Thyroid gland (tissue), 4 donors: ENCODE measurements around the gene MS4A5. TPM values are rescaled to one million over a fixed set of nuclear protein-coding genes. Genes with fewer than 3 reads are reported as not detected.

Source experiments
- DNase-seq, 2 donors: peaks; one replicate each; pipeline ENCODE4 v3.0.0-alpha.2; 2019
- H3K27ac ChIP-seq, 3 donors: fragments of 200-600 bp; sonication (generic); 1 replicate in 2 of 3; 2 replicates in 1 of 3; pipeline ENCODE4 v1.5.1; 2016 to 2019; ENCODE audit warnings: mild to moderate bottlenecking in 1 of 3, moderate library complexity in 1 of 3
- H3K27me3 ChIP-seq: fragments of 200-600 bp; sonication (generic); one replicate; pipeline ENCODE4 v1.5.1; 2019
- H3K36me3 ChIP-seq, 2 donors: fragments of 200-600 bp; sonication (generic); one replicate each; pipeline ENCODE4 v1.5.1; 2016 to 2019
- H3K4me1 ChIP-seq, 2 donors: fragments of 200-600 bp; sonication (generic); one replicate each; pipeline ENCODE4 v1.5.1; 2017 to 2019
- H3K4me3 ChIP-seq, 3 donors: fragments of 200-600 bp; sonication (generic); replicated peaks in 1 of 3; 1 replicate in 2 of 3; 2 replicates in 1 of 3; pipeline ENCODE4 v1.5.1; 2016; ENCODE audit warnings: mild to moderate bottlenecking in 1 of 3
- H3K9me3 ChIP-seq: fragments of 200-600 bp; sonication (generic); one replicate; pipeline ENCODE4 v1.5.1; 2017
- POLR2A ChIP-seq, 2 donors: fragments of 450-650 bp; IDR thresholded peaks; one replicate each; pipeline ENCODE4 v1.6.1; 2017; ENCODE audit warnings: antibody characterized with exemption in 2 of 2, mild to moderate bottlenecking in 2 of 2, moderate library complexity in 1 of 2
- WGBS, 2 donors: methylation state at CpG; one replicate each; pipeline ENCODE4 v1.1.5; 2017; 5-methylcytosine and 5-hydroxymethylcytosine counted together
- intact Hi-C: fragments of 100-400 bp; cut with DNase I; formaldehyde crosslinking; loops from one replicate; pipeline ENCODE4 v1.15.1; 2023
- total RNA-seq, 4 donors: library from RNA; depleted of rRNA; stranded (reverse); fragments of >200 nt; gene quantifications; one replicate each; pipeline ENCODE4 v1.2.3, GENCODE V29; 2016
- TF ChIP-seq, protein P1 (sequence below), 6 experiments: fragments of 200-600 bp in 3 of 6; fragments of 450-650 bp in 3 of 6; sonication (generic) in 3 of 6; IDR thresholded peaks; one replicate each; pipeline ENCODE4 v1.5.1; 2016 to 2019; ENCODE audit warnings: antibody characterized with exemption in 6 of 6, mild to moderate bottlenecking in 2 of 6, inconsistent platforms in 1 of 6, moderate library complexity in 1 of 6

Gene MS4A5
- total RNA-seq, 4 donors from 2014 or later, result not detected

DNA sequence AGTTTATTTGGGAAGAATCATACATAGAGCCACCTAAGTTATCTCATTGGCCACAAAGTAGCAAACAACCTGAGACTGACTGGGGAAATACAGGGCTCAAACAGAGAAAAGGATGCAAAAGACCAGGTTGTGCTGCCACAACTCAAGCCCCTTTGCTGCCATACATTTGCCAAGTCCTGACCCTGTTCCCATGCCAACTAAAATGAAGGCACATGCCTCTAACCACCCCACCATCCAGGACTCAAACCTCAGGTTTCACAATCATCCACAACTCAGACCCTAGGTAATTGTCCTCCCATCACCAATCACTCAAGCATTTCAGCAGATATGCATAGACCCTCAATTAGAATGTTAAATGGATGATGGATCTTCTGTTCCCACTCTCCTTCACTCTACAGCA, 24.8 kb downstream of the MS4A5 start:
- TF ChIP-seq, protein P1, sequence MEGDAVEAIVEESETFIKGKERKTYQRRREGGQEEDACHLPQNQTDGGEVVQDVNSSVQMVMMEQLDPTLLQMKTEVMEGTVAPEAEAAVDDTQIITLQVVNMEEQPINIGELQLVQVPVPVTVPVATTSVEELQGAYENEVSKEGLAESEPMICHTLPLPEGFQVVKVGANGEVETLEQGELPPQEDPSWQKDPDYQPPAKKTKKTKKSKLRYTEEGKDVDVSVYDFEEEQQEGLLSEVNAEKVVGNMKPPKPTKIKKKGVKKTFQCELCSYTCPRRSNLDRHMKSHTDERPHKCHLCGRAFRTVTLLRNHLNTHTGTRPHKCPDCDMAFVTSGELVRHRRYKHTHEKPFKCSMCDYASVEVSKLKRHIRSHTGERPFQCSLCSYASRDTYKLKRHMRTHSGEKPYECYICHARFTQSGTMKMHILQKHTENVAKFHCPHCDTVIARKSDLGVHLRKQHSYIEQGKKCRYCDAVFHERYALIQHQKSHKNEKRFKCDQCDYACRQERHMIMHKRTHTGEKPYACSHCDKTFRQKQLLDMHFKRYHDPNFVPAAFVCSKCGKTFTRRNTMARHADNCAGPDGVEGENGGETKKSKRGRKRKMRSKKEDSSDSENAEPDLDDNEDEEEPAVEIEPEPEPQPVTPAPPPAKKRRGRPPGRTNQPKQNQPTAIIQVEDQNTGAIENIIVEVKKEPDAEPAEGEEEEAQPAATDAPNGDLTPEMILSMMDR (IDR thresholded peaks at IDR 0.05), result no peak
- TF ChIP-seq POLR2A (IDR thresholded peaks at IDR 0.05), result no peak
- H3K9me3 ChIP-seq, result no peaks in the 10 kb centered on the region
- H3K4me3 ChIP-seq, result no peak overlapping the region
- no peak overlapping the region for H3K27ac ChIP-seq
- H3K27me3 ChIP-seq, result no peaks in the 10 kb centered on the region
- no peak for DNase-seq
- no peaks in the 10 kb centered on the region for H3K4me1 ChIP-seq
- H3K36me3 ChIP-seq, result no peaks in the 10 kb centered on the region
- intact Hi-C loops, result no loop called here

DNA sequence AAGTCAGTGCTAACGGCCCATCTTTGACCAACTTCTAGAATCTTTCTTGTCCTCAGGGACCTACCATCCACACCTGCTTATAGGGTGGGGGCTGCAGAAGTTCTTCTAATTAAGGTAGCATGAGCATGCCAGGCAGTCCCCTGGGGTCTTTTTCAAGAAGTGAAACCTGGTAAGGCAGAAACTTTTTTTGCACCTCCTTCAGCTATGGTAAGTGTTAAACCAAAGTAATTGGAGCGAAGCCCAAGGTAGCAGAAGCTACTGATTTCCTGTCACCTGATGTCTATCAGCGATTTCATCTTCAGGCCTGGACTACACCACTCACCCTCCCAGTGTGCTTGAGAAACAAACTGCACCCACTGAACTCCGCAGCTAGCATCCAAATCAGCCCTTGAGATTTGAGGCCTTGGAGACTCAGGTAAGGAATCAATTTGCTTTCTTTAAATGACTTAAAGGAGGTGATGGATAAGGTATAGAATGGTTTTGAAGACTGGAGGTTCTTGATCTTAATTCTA, 26.2 kb downstream of the MS4A5 start, which contains the start of gene MS4A1:
MS4A1 (plus strand) TSS at position 317 of the 512 bp plus-strand sequence. CDS start 6,528 bp downstream, outside the sequence.
- intact Hi-C loops, result no loop called here
- WGBS, 2 donors, result 65 to 68% methylated on average over 3 to 4 of the region's 4 CpGs
- H3K4me3 ChIP-seq, result no peak within 1 kb of the TSS
- H3K9me3 ChIP-seq, result no peaks in the 10 kb centered on the region
- no peaks in the 10 kb centered on the region for H3K4me1 ChIP-seq
- no peaks in the 10 kb centered on the region for H3K36me3 ChIP-seq
- no peak within 1 kb of the TSS for H3K27ac ChIP-seq
- H3K27me3 ChIP-seq, result no peaks in the 10 kb centered on the region
- DNase-seq, result no peak
- TF ChIP-seq, protein P1 (IDR thresholded peaks at IDR 0.05), result no peak
- no peak for TF ChIP-seq POLR2A (IDR thresholded peaks at IDR 0.05)

DNA sequence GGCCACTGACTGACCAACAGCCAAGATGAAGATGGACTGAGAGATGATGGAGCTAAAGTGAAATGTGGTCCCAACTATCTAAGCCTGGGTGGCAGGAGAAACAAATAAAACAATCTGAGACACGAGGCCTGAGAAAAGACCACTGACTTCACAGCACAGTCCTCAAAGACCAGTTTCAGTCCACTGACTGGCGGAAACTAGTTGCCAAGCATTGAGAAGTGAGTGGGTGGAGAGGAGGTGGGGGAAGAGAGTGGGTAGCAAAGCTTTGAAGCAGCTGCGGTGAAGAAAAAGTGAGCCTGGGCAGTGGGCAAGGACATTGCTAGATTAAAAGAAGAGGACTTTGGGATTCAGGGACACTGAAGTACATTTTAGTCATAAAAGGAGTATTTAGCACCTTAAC, 28.2 kb downstream of the MS4A5 start:
- intact Hi-C loops, result no loop called here
- DNase-seq, result no peak
- H3K9me3 ChIP-seq, result no peaks in the 10 kb centered on the region
- no peak overlapping the region for H3K4me3 ChIP-seq
- H3K4me1 ChIP-seq, result no peaks in the 10 kb centered on the region
- no peaks in the 10 kb centered on the region for H3K27me3 ChIP-seq
- no peaks in the 10 kb centered on the region for H3K36me3 ChIP-seq
- 59 to 71% methylated on average over 3 of the region's 3 CpGs for WGBS, 2 donors
- H3K27ac ChIP-seq, result no peak overlapping the region
- TF ChIP-seq, protein P1 (IDR thresholded peaks at IDR 0.05), result no peak
- TF ChIP-seq POLR2A (IDR thresholded peaks at IDR 0.05), result no peak

DNA sequence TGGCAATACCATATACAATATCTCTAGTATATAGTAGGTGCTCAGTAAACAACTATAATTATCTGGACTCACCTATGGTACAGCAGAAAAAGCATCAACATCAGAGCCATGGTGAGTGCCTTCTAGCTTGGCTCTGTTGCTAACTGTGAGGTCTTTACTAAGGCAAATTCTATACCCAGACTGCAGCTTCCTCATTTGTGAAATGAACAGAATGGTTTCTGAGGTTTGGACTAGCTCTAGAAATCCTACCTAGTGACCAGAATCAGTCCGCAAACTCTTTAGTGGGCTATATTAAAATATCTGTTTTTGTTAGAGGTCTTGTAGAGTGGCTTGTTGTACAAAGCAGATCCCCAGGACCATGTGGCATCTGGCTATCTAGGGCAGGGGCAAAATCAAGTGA, 30.0 kb downstream of the MS4A5 start:
- Histone ChIP-seq H3K4me1 (no peaks in the 10 kb centered on the region), H3K9me3 (no peaks in the 10 kb centered on the region), H3K27ac (no peak overlapping the region), H3K36me3 (no peaks in the 10 kb centered on the region), H3K4me3 (no peak overlapping the region), H3K27me3 (no peaks in the 10 kb centered on the region)
- TF ChIP-seq, protein P1 (IDR thresholded peaks at IDR 0.05), result no peak
- TF ChIP-seq POLR2A (IDR thresholded peaks at IDR 0.05), result no peak
- intact Hi-C loops, result no loop called here
- WGBS, 2 donors, result 92 to 96% methylated on average over 1 of the region's 1 CpG
- no peak for DNase-seq

DNA sequence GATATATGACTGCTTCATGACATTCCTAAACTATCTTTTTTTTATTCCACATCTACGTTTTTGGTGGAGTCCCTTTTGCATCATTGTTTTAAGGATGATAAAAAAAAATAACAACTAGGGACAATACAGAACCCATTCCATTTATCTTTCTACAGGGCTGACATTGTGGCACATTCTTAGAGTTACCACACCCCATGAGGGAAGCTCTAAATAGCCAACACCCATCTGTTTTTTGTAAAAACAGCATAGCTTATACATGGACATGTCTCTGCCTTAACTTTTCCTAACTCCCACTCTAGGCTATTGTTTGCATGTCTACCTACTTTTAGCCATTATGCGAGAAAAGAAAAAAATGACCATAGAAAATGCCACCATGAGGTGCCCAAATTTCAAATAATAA, 39.5 kb downstream of the MS4A5 start:
- no peaks in the 10 kb centered on the region for H3K27me3 ChIP-seq
- intact Hi-C loops, result no loop called here
- TF ChIP-seq, protein P1 (IDR thresholded peaks at IDR 0.05), result no peak
- TF ChIP-seq POLR2A (IDR thresholded peaks at IDR 0.05), result no peak
- no peak overlapping the region for H3K4me3 ChIP-seq
- 71 to 73% methylated on average over 2 of the region's 2 CpGs for WGBS, 2 donors
- no peaks in the 10 kb centered on the region for H3K4me1 ChIP-seq
- H3K36me3 ChIP-seq, result no peaks in the 10 kb centered on the region
- no peaks in the 10 kb centered on the region for H3K9me3 ChIP-seq
- DNase-seq, result no peak
- no peak overlapping the region for H3K27ac ChIP-seq
